ENCODE results near the gene SPOP. TPM values are rescaled to one million over a fixed set of nuclear protein-coding genes. Genes with fewer than 3 reads are reported as not detected.

SPOP gene
- total RNA-seq, 1 experiment from 2014 or later = 79.9 TPM

- Mint-ChIP-seq H3K4me1 (ENCODE audit: low read depth, unreplicated experiment) (no peaks in the 10 kb centered on the region), H3K36me3 (ENCODE audit: insufficient read depth, unreplicated experiment) (peaks cover 2% of the 10 kb centered on the region), H3K27me3 (ENCODE audit: unreplicated experiment) (peaks cover 31% of the 10 kb centered on the region), H3K4me3 (ENCODE audit: low read depth, unreplicated experiment) (no peak overlapping the region), H3K9me3 (ENCODE audit: low read depth, unreplicated experiment) (no peaks in the 10 kb centered on the region), H3K27ac (ENCODE audit: unreplicated experiment) (no peak overlapping the region)
- intact Hi-C loops (cut with micrococcal nuclease; ENCODE audit: unreplicated experiment) = no loop called here
- no TSS peak for BruUV-seq (replicated peaks)
- CTCF ChIA-PET = interaction anchor here (0.6 kb wide), 1 partner anchor 94 kb away, joined by 3 read pairs; no protein-coding TSS in a partner anchor
- no peak for TF ChIP-seq CTCF (IDR thresholded peaks at IDR 0.05; ENCODE audit: unreplicated experiment)
- no peak for DNase-seq
Observed at GRCh38 chr17:49583889-49584288, 94.0 kb downstream of the SPOP start.

- H3K27me3 Mint-ChIP-seq (ENCODE audit: unreplicated experiment) = peaks cover 37% of the 10 kb centered on the region
- no peaks in the 10 kb centered on the region for H3K4me1 Mint-ChIP-seq (ENCODE audit: low read depth, unreplicated experiment)
- CTCF ChIA-PET = interaction anchor here (0.6 to 1.1 kb wide), 2 partner anchors 14 to 94 kb away, joined by 3 read pairs; no protein-coding TSS in a partner anchor
- no peak overlapping the region for H3K4me3 Mint-ChIP-seq (ENCODE audit: low read depth, unreplicated experiment)
- no peak for TF ChIP-seq CTCF (IDR thresholded peaks at IDR 0.05; ENCODE audit: unreplicated experiment)
- BruUV-seq (replicated peaks) = no TSS peak
- H3K36me3 Mint-ChIP-seq (ENCODE audit: insufficient read depth, unreplicated experiment) = peaks cover 5% of the 10 kb centered on the region
- H3K27ac Mint-ChIP-seq (ENCODE audit: unreplicated experiment) = no peak overlapping the region
- intact Hi-C loops (cut with micrococcal nuclease; ENCODE audit: unreplicated experiment) = no loop called here
- DNase-seq = no peak
- H3K9me3 Mint-ChIP-seq (ENCODE audit: low read depth, unreplicated experiment) = no peaks in the 10 kb centered on the region
Observed at GRCh38 chr17:49583226-49583625, 94.7 kb downstream of the SPOP start.

- Mint-ChIP-seq H3K4me3 (ENCODE audit: low read depth, unreplicated experiment) (no peak overlapping the region), H3K27me3 (ENCODE audit: unreplicated experiment) (peaks cover 42% of the 10 kb centered on the region), H3K9me3 (ENCODE audit: low read depth, unreplicated experiment) (no peaks in the 10 kb centered on the region), H3K27ac (ENCODE audit: unreplicated experiment) (no peak overlapping the region), H3K4me1 (ENCODE audit: low read depth, unreplicated experiment) (no peaks in the 10 kb centered on the region), H3K36me3 (ENCODE audit: insufficient read depth, unreplicated experiment) (peaks cover 8% of the 10 kb centered on the region)
- BruUV-seq (replicated peaks) = no TSS peak
- CTCF ChIA-PET = interaction anchor here (0.5 to 1.1 kb wide), 2 partner anchors 14 to 452 kb away, joined by 3 to 6 read pairs; no protein-coding TSS in a partner anchor
- intact Hi-C loops (cut with micrococcal nuclease; ENCODE audit: unreplicated experiment) = no loop called here
- no peak for DNase-seq
- TF ChIP-seq CTCF (IDR thresholded peaks at IDR 0.05; ENCODE audit: unreplicated experiment) = no peak
Observed at GRCh38 chr17:49582789-49583188, 95.1 kb downstream of the SPOP start.

GRCh38 chr17:49582055-49582722, 95.7 kb downstream of the SPOP start:
- CTCF ChIA-PET = interaction anchor here (0.5 to 1.1 kb wide), 2 partner anchors 15 to 451 kb away, joined by 3 to 6 read pairs; no protein-coding TSS in a partner anchor
- BruUV-seq (replicated peaks) = no TSS peak
- no peak overlapping the region for H3K27ac Mint-ChIP-seq (ENCODE audit: unreplicated experiment)
- peaks cover 48% of the 10 kb centered on the region for H3K27me3 Mint-ChIP-seq (ENCODE audit: unreplicated experiment)
- DNase-seq = no peak
- no peaks in the 10 kb centered on the region for H3K9me3 Mint-ChIP-seq (ENCODE audit: low read depth, unreplicated experiment)
- H3K36me3 Mint-ChIP-seq (ENCODE audit: insufficient read depth, unreplicated experiment) = peaks cover 10% of the 10 kb centered on the region
- no peak overlapping the region for H3K4me3 Mint-ChIP-seq (ENCODE audit: low read depth, unreplicated experiment)
- TF ChIP-seq CTCF (IDR thresholded peaks at IDR 0.05; ENCODE audit: unreplicated experiment) = no peak
- intact Hi-C loops (cut with micrococcal nuclease; ENCODE audit: unreplicated experiment) = no loop called here
- no peaks in the 10 kb centered on the region for H3K4me1 Mint-ChIP-seq (ENCODE audit: low read depth, unreplicated experiment)
